Measurements from ENCODE around the gene BCDIN3D.

DNA sequence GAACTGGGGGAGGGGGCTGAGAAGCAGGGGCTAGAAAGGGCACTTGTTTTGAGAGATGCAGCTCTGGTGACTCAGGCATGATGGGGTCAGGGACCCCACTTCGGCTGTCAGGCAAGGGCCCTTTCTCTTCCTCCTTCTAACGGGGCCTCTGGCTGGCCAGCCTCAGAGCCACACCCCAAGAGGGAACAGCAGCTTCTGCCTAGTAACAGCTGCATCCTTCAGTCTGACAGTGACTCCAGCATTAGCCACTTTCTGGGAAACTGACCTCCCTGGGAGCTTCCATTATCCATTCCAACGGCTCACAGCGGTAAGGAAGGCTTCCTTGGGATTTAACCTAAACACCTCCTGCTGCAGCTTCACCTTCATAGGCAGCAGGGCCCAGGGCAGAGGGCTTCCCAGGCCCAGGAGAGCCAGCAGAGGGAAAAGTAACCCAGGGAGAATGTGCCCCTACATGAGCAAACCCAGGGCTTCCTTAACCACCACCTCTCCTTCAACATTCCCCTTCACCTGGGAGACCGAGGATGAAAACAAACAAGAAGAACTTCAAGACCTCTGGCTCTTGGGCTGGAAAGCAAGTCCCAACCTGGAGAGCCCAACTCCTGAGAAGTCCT lies 17.4 kb downstream of the BCDIN3D start:
- TF ChIP-seq CTCF (IDR thresholded peaks at IDR 0.05) (no peak), POLR2A (IDR thresholded peaks at IDR 0.05) (no peak), POLR2AphosphoS5 (IDR thresholded peaks at IDR 0.05) (no peak), EP300 (IDR thresholded peaks at IDR 0.05) (no peak)

All from suprapubic skin (tissue), 4 donors.